SU-DHL-6 (cell line): Measurements from ENCODE around the gene PRKN.

Experiments used
- CTCF ChIP-seq: fragments of 200-600 bp; sonication (generic); IDR thresholded peaks from one replicate; pipeline ENCODE4 v1.5.1; 2017; ENCODE audit warnings: antibody characterized with exemption, mild to moderate bottlenecking, low read length, moderate library complexity; ENCODE audit not compliant: insufficient read depth, poor library complexity, severe bottlenecking
- EZH2phosphoT487 ChIP-seq: fragments of 200-600 bp; sonication (generic), shearing (Covaris generic); conservative IDR thresholded peaks from 2 replicates; pipeline ENCODE4 v1.6.1; 2018; ENCODE audit warnings: mild to moderate bottlenecking, antibody characterized with exemption, low read length, moderate library complexity, mixed read lengths

GRCh38 chr6:161487217-161487531, 1240.4 kb downstream of the PRKN start:
- TF ChIP-seq CTCF: no peak
- TF ChIP-seq EZH2phosphoT487: no peak
